IMR-90 (cell line): ENCODE results near the gene LHX5. TPM values are rescaled to one million over a fixed set of nuclear protein-coding genes. Genes with fewer than 3 reads are reported as not detected.

Experiments
- ATAC-seq: fragments of 200-7000 bp; cut with Tn5 transposase; 2 replicates; pipeline ENCODE4 v1.9.1; 2020; ENCODE audit warnings: low read depth, mild to moderate bottlenecking, moderate library complexity
- BruUV-seq: library from RNA; stranded (reverse); fragments of 400-500 nt; replicated peaks from 2 replicates; lab custom pipeline; 2021; lab: Mats Ljungman, UMichigan
- CTCF ChIA-PET: fragments of 300-600 bp; formaldehyde crosslinking; extraction: SDS; loops from one replicate; lab custom pipeline; 2021; ENCODE audit warnings: antibody characterized with exemption; lab: Yijun Ruan, JAX
- POLR2A ChIA-PET: fragments of 300-600 bp; sonication (Branson Sonifier 250); formaldehyde crosslinking; loops from one replicate; lab custom pipeline; 2022; ENCODE audit warnings: antibody characterized with exemption; ENCODE audit not compliant: unreplicated experiment; lab: Charles Lee
- DNase-seq: peaks from one replicate; pipeline ENCODE4 v3.0.0; 2013
- H2AFZ ChIP-seq: replicated peaks from 2 replicates; pipeline ENCODE3; 2013; ENCODE audit warnings: low read length, mild to moderate bottlenecking; ENCODE audit not compliant: poor library complexity
- H2AK5ac ChIP-seq: 2 replicates; pipeline ENCODE4 v1.6.1; 2013; ENCODE audit warnings: low read depth, low read length, inconsistent platforms
- H2AK9ac ChIP-seq: replicated peaks from 2 replicates; pipeline ENCODE3; 2013; ENCODE audit warnings: mild to moderate bottlenecking, low read depth, low read length, moderate library complexity; ENCODE audit not compliant: poor library complexity
- H2BK120ac ChIP-seq: 2 replicates; pipeline ENCODE4 v1.6.1; 2013; ENCODE audit warnings: low read depth, low read length, inconsistent platforms
- H2BK15ac ChIP-seq: 3 replicates; pipeline ENCODE4 v1.6.1; 2013; ENCODE audit warnings: low read depth, low read length, inconsistent platforms
- H2BK20ac ChIP-seq: 2 replicates; pipeline ENCODE4 v1.6.1; 2013; ENCODE audit warnings: low read depth, mild to moderate bottlenecking, inconsistent platforms, low read length, moderate library complexity
- H2BK5ac ChIP-seq: 2 replicates; pipeline ENCODE4 v1.6.1; 2013; ENCODE audit warnings: mild to moderate bottlenecking, low read depth, low read length, inconsistent platforms; ENCODE audit not compliant: poor library complexity, severe bottlenecking
- H3K14ac ChIP-seq: replicated peaks from 2 replicates; pipeline ENCODE4 v1.6.1; 2013; ENCODE audit warnings: low read depth, low read length, inconsistent platforms
- H3K18ac ChIP-seq: 2 replicates; pipeline ENCODE4 v1.6.1; 2013; ENCODE audit warnings: low read depth, low read length, control low read depth
- H3K23ac ChIP-seq: 2 replicates; pipeline ENCODE4 v1.6.1; 2013; ENCODE audit warnings: low read depth, low read length, inconsistent platforms
- H3K27ac ChIP-seq: 2 replicates; pipeline ENCODE4 v1.5.1; 2013; ENCODE audit warnings: mild to moderate bottlenecking, control low read depth, low read length; ENCODE audit not compliant: insufficient read depth
- H3K27me3 ChIP-seq: 2 replicates; pipeline ENCODE4 v1.6.1; 2013; ENCODE audit warnings: low read length; ENCODE audit not compliant: control insufficient read depth, insufficient read depth
- H3K36me3 ChIP-seq: 2 replicates; pipeline ENCODE4 v1.6.1; 2013; ENCODE audit warnings: low read length, mixed read lengths; ENCODE audit not compliant: control insufficient read depth, insufficient read depth
- H3K4ac ChIP-seq: 2 replicates; pipeline ENCODE4 v1.6.1; 2013; ENCODE audit warnings: low read depth, low read length, inconsistent platforms
- H3K4me1 ChIP-seq: 2 replicates; pipeline ENCODE4 v1.6.1; 2013; ENCODE audit warnings: low read length, mixed read lengths; ENCODE audit not compliant: control insufficient read depth, insufficient read depth
- H3K4me2 ChIP-seq: 2 replicates; pipeline ENCODE4 v1.6.1; 2013; ENCODE audit warnings: low read depth, mild to moderate bottlenecking, control low read depth, low read length, moderate library complexity
- H3K4me3 ChIP-seq: 2 replicates; pipeline ENCODE4 v1.5.1; 2013; ENCODE audit warnings: low read depth, mild to moderate bottlenecking, control low read depth, low read length, moderate library complexity; ENCODE audit not compliant: insufficient read depth
- H3K56ac ChIP-seq: 2 replicates; pipeline ENCODE4 v1.6.1; 2013; ENCODE audit warnings: low read length, inconsistent platforms; ENCODE audit not compliant: insufficient read depth; ENCODE audit errors: extremely low read depth
- H3K79me1 ChIP-seq, 2 experiments: 2 replicates each; pipeline ENCODE4 v1.6.1; 2013; ENCODE audit warnings: low read length in 2 of 2, inconsistent platforms in 1 of 2, low read depth in 1 of 2
- H3K9ac ChIP-seq: 2 replicates; pipeline ENCODE4 v1.6.1; 2013; ENCODE audit warnings: low read depth, low read length, control low read depth
- H3K9me1 ChIP-seq: 2 replicates; pipeline ENCODE4 v1.6.1; 2013; ENCODE audit warnings: low read length, inconsistent platforms; ENCODE audit not compliant: insufficient read depth
- H3K9me3 ChIP-seq: 2 replicates; pipeline ENCODE4 v1.6.1; 2013; ENCODE audit warnings: low read length; ENCODE audit not compliant: control insufficient read depth, insufficient read depth
- H4K20me1 ChIP-seq: 2 replicates; pipeline ENCODE4 v1.6.1; 2013; ENCODE audit warnings: low read length, inconsistent platforms; ENCODE audit not compliant: insufficient read depth
- H4K5ac ChIP-seq: 2 replicates; pipeline ENCODE4 v1.6.1; 2013; ENCODE audit warnings: mild to moderate bottlenecking, low read depth, low read length, control low read depth
- H4K8ac ChIP-seq, 2 experiments: 2 replicates each; pipeline ENCODE4 v1.6.1; 2013; ENCODE audit warnings: low read depth in 2 of 2, low read length in 2 of 2, control low read depth in 1 of 2, inconsistent platforms in 1 of 2
- H4K91ac ChIP-seq: 2 replicates; pipeline ENCODE4 v1.6.1; 2013; ENCODE audit warnings: low read depth, low read length, inconsistent platforms; ENCODE audit not compliant: insufficient read depth
- BHLHE40 ChIP-seq: fragments of 150-350 bp; IDR thresholded peaks from 2 replicates; pipeline ENCODE4 v1.6.1; 2016; ENCODE audit warnings: mild to moderate bottlenecking, low read depth, low read length
- CEBPB ChIP-seq: IDR thresholded peaks from 2 replicates; pipeline ENCODE4 v1.6.1; 2012; ENCODE audit warnings: low read depth, low read length, improper control_type of control experiment
- CHD1 ChIP-seq: IDR thresholded peaks from 2 replicates; pipeline ENCODE4 v1.6.1; 2012; ENCODE audit warnings: low read depth, low read length, improper control_type of control experiment
- FOS ChIP-seq: fragments of 150-350 bp; IDR thresholded peaks from 2 replicates; pipeline ENCODE4 v1.6.1; 2016; ENCODE audit warnings: low read depth, low read length
- MAFK ChIP-seq: IDR thresholded peaks from 2 replicates; pipeline ENCODE4 v1.6.1; 2012; ENCODE audit warnings: low read depth, low read length, improper control_type of control experiment
- MAZ ChIP-seq: IDR thresholded peaks from 2 replicates; pipeline ENCODE4 v1.6.1; 2012; ENCODE audit warnings: low read depth, mild to moderate bottlenecking, low read length, improper control_type of control experiment, moderate library complexity, borderline replicate concordance
- MXI1 ChIP-seq: IDR thresholded peaks from 2 replicates; pipeline ENCODE4 v1.6.1; 2012; ENCODE audit warnings: low read depth, mild to moderate bottlenecking, low read length, moderate library complexity, borderline replicate concordance
- NFE2L2 ChIP-seq: fragments of 150-350 bp; IDR thresholded peaks from 2 replicates; pipeline ENCODE4 v1.6.1; 2016; ENCODE audit warnings: low read depth, mild to moderate bottlenecking, low read length
- POLR2A ChIP-seq: IDR thresholded peaks from 2 replicates; pipeline ENCODE4 v1.6.1; 2012; ENCODE audit warnings: mild to moderate bottlenecking, low read depth, low read length
- RAD21 ChIP-seq: IDR thresholded peaks from 2 replicates; pipeline ENCODE4 v1.6.1; 2012; ENCODE audit warnings: low read length, improper control_type of control experiment
- RCOR1 ChIP-seq: IDR thresholded peaks from 2 replicates; pipeline ENCODE4 v1.6.1; 2012; ENCODE audit warnings: mild to moderate bottlenecking, low read length, improper control_type of control experiment; ENCODE audit not compliant: insufficient replicate concordance
- RFX5 ChIP-seq: IDR thresholded peaks from 2 replicates; pipeline ENCODE4 v1.8.0; 2012; ENCODE audit warnings: low read depth, mild to moderate bottlenecking, low read length, moderate library complexity
- SMC3 ChIP-seq: fragments of 150-350 bp; IDR thresholded peaks from 2 replicates; pipeline ENCODE4 v1.6.1; 2016; ENCODE audit warnings: low read depth, mild to moderate bottlenecking, antibody characterized with exemption, low read length, moderate library complexity
- USF2 ChIP-seq: fragments of 150-350 bp; IDR thresholded peaks from 2 replicates; pipeline ENCODE4 v1.6.1; 2017; ENCODE audit warnings: mild to moderate bottlenecking, antibody characterized with exemption, low read length, low read depth
- WGBS, 2 experiments: methylation state at CpG; one replicate each; pipeline versions ENCODE4 v1.1.5 to v1.1.7; 2013; ENCODE audit warnings: missing lambda C conversion rate in 2 of 2; ENCODE audit not compliant: insufficient read length in 1 of 2; ENCODE audit errors: extremely low coverage in 2 of 2; 5-methylcytosine and 5-hydroxymethylcytosine counted together
- dilution Hi-C: fragments of 300-500 bp; cut with HindIII; formaldehyde crosslinking; loops from one replicate; pipeline ENCODE4 v1.14.3; 2018; ENCODE audit warnings: low sequenced_read_pairs; ENCODE audit not compliant: unreplicated experiment
- in situ Hi-C: fragments of 300-500 bp; cut with MboI; formaldehyde crosslinking; loops from 3 replicates; pipeline ENCODE4 v1.14.3; 2019; ENCODE audit warnings: low sequenced_read_pairs, inconsistent platforms, mixed read lengths
- intact Hi-C: fragments of 100-400 bp; cut with micrococcal nuclease; formaldehyde crosslinking; loops from 2 replicates; pipeline ENCODE4 v1.10.0; 2022
- polyA plus RNA-seq, 3 experiments: library from polyadenylated mRNA; depleted of rRNA; stranded (reverse); fragments of >200 nt; gene quantifications; 2 replicates each; pipeline ENCODE4 v1.2.3, GENCODE V29; 2012; ENCODE audit warnings: low replicate concordance in 1 of 3
- total RNA-seq: library from RNA; depleted of rRNA; stranded (reverse); fragments of >200 nt; gene quantifications from 2 replicates; pipeline ENCODE4 v1.2.3, GENCODE V29; 2012
- TF ChIP-seq, protein P1 (sequence below): fragments of 150-350 bp; IDR thresholded peaks from 2 replicates; pipeline ENCODE4 v1.6.1; 2016; ENCODE audit warnings: low read depth, mild to moderate bottlenecking, low read length, moderate library complexity, borderline replicate concordance
- TF ChIP-seq, protein P2 (sequence below): conservative IDR thresholded peaks from 2 replicates; pipeline ENCODE4 v1.5.1; 2012; ENCODE audit warnings: mild to moderate bottlenecking, low read depth, low read length, improper control_type of control experiment

LHX5 gene
- total and polyA plus RNA-seq, 2 of the 4 experiments (the other 2 are of a cell fraction): not detected

GRCh38 chr12:113443030-113443539 lies 28.6 kb downstream of the LHX5 start:
- no peak overlapping the region for H2AFZ ChIP-seq
- no peak overlapping the region for H4K5ac ChIP-seq
- POLR2A ChIA-PET: no interaction called here
- H4K91ac ChIP-seq: no peak overlapping the region
- no peaks in the 10 kb centered on the region for H4K20me1 ChIP-seq
- H3K14ac ChIP-seq: no peak overlapping the region
- H3K56ac ChIP-seq: no peak overlapping the region
- no peak overlapping the region for H3K23ac ChIP-seq
- H3K27me3 ChIP-seq: peaks cover 11% of the 10 kb centered on the region
- H3K4me3 ChIP-seq: no peak overlapping the region
- H3K9me3 ChIP-seq: no peaks in the 10 kb centered on the region
- intact Hi-C loops (no loop called here), in situ Hi-C loops (no loop called here), dilution Hi-C loops (no loop called here)
- no peak overlapping the region for H3K9ac ChIP-seq
- H2BK20ac ChIP-seq: no peak overlapping the region
- H2BK15ac ChIP-seq: no peak overlapping the region
- no CpG with 5 or more reads among the region's 6 CpGs for WGBS, 2 experiments
- H4K8ac ChIP-seq: no peak overlapping the region
- no peak overlapping the region for H3K27ac ChIP-seq
- no peak overlapping the region for H2BK120ac ChIP-seq
- no peak overlapping the region for H2AK5ac ChIP-seq
- TF ChIP-seq CHD1 (no peak), MAZ (no peak), POLR2A (no peak), MAFK (no peak), RFX5 (no peak), NFE2L2 (no peak), RAD21 (no peak), USF2 (no peak), CEBPB (no peak), SMC3 (no peak), MXI1 (no peak), FOS (no peak), RCOR1 (no peak), BHLHE40 (no peak)
- TF ChIP-seq, protein P1, sequence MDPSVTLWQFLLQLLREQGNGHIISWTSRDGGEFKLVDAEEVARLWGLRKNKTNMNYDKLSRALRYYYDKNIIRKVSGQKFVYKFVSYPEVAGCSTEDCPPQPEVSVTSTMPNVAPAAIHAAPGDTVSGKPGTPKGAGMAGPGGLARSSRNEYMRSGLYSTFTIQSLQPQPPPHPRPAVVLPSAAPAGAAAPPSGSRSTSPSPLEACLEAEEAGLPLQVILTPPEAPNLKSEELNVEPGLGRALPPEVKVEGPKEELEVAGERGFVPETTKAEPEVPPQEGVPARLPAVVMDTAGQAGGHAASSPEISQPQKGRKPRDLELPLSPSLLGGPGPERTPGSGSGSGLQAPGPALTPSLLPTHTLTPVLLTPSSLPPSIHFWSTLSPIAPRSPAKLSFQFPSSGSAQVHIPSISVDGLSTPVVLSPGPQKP: no peak
- TF ChIP-seq, protein P2, sequence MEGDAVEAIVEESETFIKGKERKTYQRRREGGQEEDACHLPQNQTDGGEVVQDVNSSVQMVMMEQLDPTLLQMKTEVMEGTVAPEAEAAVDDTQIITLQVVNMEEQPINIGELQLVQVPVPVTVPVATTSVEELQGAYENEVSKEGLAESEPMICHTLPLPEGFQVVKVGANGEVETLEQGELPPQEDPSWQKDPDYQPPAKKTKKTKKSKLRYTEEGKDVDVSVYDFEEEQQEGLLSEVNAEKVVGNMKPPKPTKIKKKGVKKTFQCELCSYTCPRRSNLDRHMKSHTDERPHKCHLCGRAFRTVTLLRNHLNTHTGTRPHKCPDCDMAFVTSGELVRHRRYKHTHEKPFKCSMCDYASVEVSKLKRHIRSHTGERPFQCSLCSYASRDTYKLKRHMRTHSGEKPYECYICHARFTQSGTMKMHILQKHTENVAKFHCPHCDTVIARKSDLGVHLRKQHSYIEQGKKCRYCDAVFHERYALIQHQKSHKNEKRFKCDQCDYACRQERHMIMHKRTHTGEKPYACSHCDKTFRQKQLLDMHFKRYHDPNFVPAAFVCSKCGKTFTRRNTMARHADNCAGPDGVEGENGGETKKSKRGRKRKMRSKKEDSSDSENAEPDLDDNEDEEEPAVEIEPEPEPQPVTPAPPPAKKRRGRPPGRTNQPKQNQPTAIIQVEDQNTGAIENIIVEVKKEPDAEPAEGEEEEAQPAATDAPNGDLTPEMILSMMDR: no peak
- H3K4me1 ChIP-seq: no peaks in the 10 kb centered on the region
- H3K4ac ChIP-seq: no peak overlapping the region
- no peak overlapping the region for H2BK5ac ChIP-seq
- H2AK9ac ChIP-seq: no peak overlapping the region
- H3K9me1 ChIP-seq: no peaks in the 10 kb centered on the region
- BruUV-seq: no TSS peak
- no peak for DNase-seq
- H3K18ac ChIP-seq: no peak overlapping the region
- H3K4me2 ChIP-seq: no peak overlapping the region
- H3K79me1 ChIP-seq: no peaks in the 10 kb centered on the region
- no peak for ATAC-seq
- H3K36me3 ChIP-seq: no peaks in the 10 kb centered on the region
- CTCF ChIA-PET: interaction anchor here (1.3 kb wide), 1 partner anchor 18 kb away, joined by 3 read pairs; no protein-coding TSS in a partner anchor
